ENCODE data around the gene EIF2S1. TPM values are rescaled to one million over a fixed set of nuclear protein-coding genes. Genes with fewer than 3 reads are reported as not detected.

EIF2S1 gene
- total RNA-seq, 1 experiment from 2014 or later = 192 TPM

- H3K27ac ChIP-seq (ENCODE audit: low read depth, low read length) = no peak overlapping the region
- H3K79me2 ChIP-seq (ENCODE audit: insufficient read depth, low read length) = peaks cover 97% of the 10 kb centered on the region
- H3K4me1 ChIP-seq (ENCODE audit: control insufficient read depth in 1 of 2, insufficient read depth in 2 of 2, low read length in 2 of 2) = no peaks in the 10 kb centered on the region
- no peaks in the 10 kb centered on the region for H3K9me3 ChIP-seq (ENCODE audit: control insufficient read depth in 1 of 2, insufficient read depth in 1 of 2, low read depth in 1 of 2, low read length in 2 of 2)
- no peaks in the 10 kb centered on the region for H3K9me2 ChIP-seq (ENCODE audit: insufficient read depth)
- H4K20me1 ChIP-seq (ENCODE audit: insufficient read depth) = peaks cover 17% of the 10 kb centered on the region; the same call in 1 of the 2 replicates
- no peak overlapping the region for H3K9ac ChIP-seq (ENCODE audit: low read length)
- RAD21 ChIA-PET (ENCODE audit: low non-redundant PET in 1 of 2, low total read pairs in 2 of 2, uncharacterized antibody in 2 of 2, unreplicated experiment in 2 of 2) = no interaction called here
- DNase-seq (ENCODE audit: low read depth, low spot score) = no peak
- no peak overlapping the region for H3K4me3 ChIP-seq (replicated peaks in 1 of 2; ENCODE audit: low read depth in 1 of 2, low read length in 2 of 2)
- no peak overlapping the region for H3K4me2 ChIP-seq (ENCODE audit: low read length)
- POLR2A ChIA-PET = no interaction called here
- intact Hi-C loops (cut with micrococcal nuclease) = no loop called here
- no peaks in the 10 kb centered on the region for H3K27me3 ChIP-seq (ENCODE audit: insufficient read depth, low read length)
- peaks cover 64 to 66% of the 10 kb centered on the region in 2 experiments for H3K36me3 ChIP-seq (ENCODE audit: control insufficient read depth in 1 of 2, insufficient read depth in 2 of 2, low read length in 2 of 2)
- ATAC-seq = no peak
- no peak for TF ChIP-seq EGR1 (IDR thresholded peaks at IDR 0.05; ENCODE audit: low read depth)
- TF ChIP-seq ZFX (IDR thresholded peaks at IDR 0.05) = no peak
- TF ChIP-seq YY1 (IDR thresholded peaks at IDR 0.05; ENCODE audit: extremely low read depth, insufficient replicate concordance, low read depth, low read length) = no peak
- no peak for TF ChIP-seq ZBTB33 (IDR thresholded peaks at IDR 0.05; ENCODE audit: extremely low read depth, insufficient replicate concordance, low read length)
- no peak for TF ChIP-seq MAX (IDR thresholded peaks at IDR 0.05)
- no peak for TF ChIP-seq CEBPB (IDR thresholded peaks at IDR 0.05; ENCODE audit: low read depth)
- no peak for TF ChIP-seq JUND (IDR thresholded peaks at IDR 0.05)
- no peak for TF ChIP-seq REST (IDR thresholded peaks at IDR 0.05; ENCODE audit: low read depth)
- no peak for TF ChIP-seq SP1 (IDR thresholded peaks at IDR 0.05; ENCODE audit: low read depth)
- no peak for TF ChIP-seq CBX3 (IDR thresholded peaks at IDR 0.05; ENCODE audit: low read depth)
- TF ChIP-seq CTCF (IDR thresholded peaks at IDR 0.05 in 2 of 3, conservative IDR thresholded peaks at IDR 0.05 in 1 of 3; ENCODE audit: borderline replicate concordance in 1 of 3, insufficient read depth in 1 of 3, low read depth in 2 of 3, low read length in 2 of 3) = no peak
- TF ChIP-seq POLR2A (IDR thresholded peaks at IDR 0.05; ENCODE audit: borderline replicate concordance, extremely low read depth, insufficient read depth, insufficient read length) = no peak
- TF ChIP-seq ZNF274 (IDR thresholded peaks at IDR 0.05; ENCODE audit: low read depth, low read length) = no peak
- no peak for TF ChIP-seq RAD21 (IDR thresholded peaks at IDR 0.05; ENCODE audit: low read depth)
- no peak for TF ChIP-seq POLR2AphosphoS5 (IDR thresholded peaks at IDR 0.05; ENCODE audit: low read depth, low read length)
- TF ChIP-seq ELF1 (IDR thresholded peaks at IDR 0.05; ENCODE audit: borderline replicate concordance, low read depth) = no peak
- CTCF ChIA-PET = no interaction called here
- BruUV-seq (replicated peaks) = no TSS peak
- no peak overlapping the region for H2AFZ ChIP-seq (ENCODE audit: low read depth, low read length, poor library complexity, severe bottlenecking)
These were observed 12.7 kb downstream of the EIF2S1 start for GRCh38 chr14:67372833-67373232.

Measured in HCT116 (cell line).